PC-9 (cell line): Measurements from ENCODE around the gene WDR43.

Source experiments
- EZH2 ChIP-seq: fragments of 200-600 bp; sonication (generic); IDR thresholded peaks from 2 replicates; pipeline ENCODE4 v1.8.0; 2017; ENCODE audit warnings: antibody characterized with exemption, low read depth
- TF ChIP-seq, protein P1 (sequence below): fragments of 200-600 bp; sonication (generic); conservative IDR thresholded peaks from 2 replicates; pipeline ENCODE4 v1.6.1; 2017; ENCODE audit warnings: mixed run types, antibody characterized with exemption, mild to moderate bottlenecking, moderate library complexity

- TF ChIP-seq, protein P1, sequence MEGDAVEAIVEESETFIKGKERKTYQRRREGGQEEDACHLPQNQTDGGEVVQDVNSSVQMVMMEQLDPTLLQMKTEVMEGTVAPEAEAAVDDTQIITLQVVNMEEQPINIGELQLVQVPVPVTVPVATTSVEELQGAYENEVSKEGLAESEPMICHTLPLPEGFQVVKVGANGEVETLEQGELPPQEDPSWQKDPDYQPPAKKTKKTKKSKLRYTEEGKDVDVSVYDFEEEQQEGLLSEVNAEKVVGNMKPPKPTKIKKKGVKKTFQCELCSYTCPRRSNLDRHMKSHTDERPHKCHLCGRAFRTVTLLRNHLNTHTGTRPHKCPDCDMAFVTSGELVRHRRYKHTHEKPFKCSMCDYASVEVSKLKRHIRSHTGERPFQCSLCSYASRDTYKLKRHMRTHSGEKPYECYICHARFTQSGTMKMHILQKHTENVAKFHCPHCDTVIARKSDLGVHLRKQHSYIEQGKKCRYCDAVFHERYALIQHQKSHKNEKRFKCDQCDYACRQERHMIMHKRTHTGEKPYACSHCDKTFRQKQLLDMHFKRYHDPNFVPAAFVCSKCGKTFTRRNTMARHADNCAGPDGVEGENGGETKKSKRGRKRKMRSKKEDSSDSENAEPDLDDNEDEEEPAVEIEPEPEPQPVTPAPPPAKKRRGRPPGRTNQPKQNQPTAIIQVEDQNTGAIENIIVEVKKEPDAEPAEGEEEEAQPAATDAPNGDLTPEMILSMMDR: no peak
- no peak for TF ChIP-seq EZH2
Observed at GRCh38 chr2:28970464-28971160, 76.1 kb downstream of the WDR43 start.
